Stimulated activated CD8-positive, alpha-beta memory T cell treated with anti-CD3 and anti-CD28 coated beads, Interleukin-15, amount 100 ng/mL, for 48 hours (primary cell): ENCODE measurements around the gene CARMIL3.
"Not testable (repeated sequence)": the region's sequence is repeated elsewhere in the genome, so short reads cannot be mapped to it uniquely, and the experiment has no call there.

ENCODE experiments used
- DNase-seq, 2 donors: peaks; one replicate each; pipeline ENCODE4 v3.0.0-alpha.2; 2020; ENCODE audit warnings: low read depth in 2 of 2

The CARMIL3 gene

GRCh38 chr14:24051789-24052655 is at the start of gene CARMIL3:
CARMIL3 (plus strand) TSS chr14:24052009; CDS start chr14:24052154, 145 bp downstream.
- peak; percentile 49 to 56 for DNase-seq

- DNase-seq, result not testable (repeated sequence)
These were observed 45.4 kb upstream of the CARMIL3 start for GRCh38 chr14:24006471-24006816.

- peak; percentile 45 to 56 for DNase-seq
These were observed 44.8 kb upstream of the CARMIL3 start for GRCh38 chr14:24006817-24007652.

- no peak for DNase-seq
These were observed 40.8 kb upstream of the CARMIL3 start for GRCh38 chr14:24011051-24011450.

- not testable (repeated sequence) for DNase-seq
These were observed 39.0 kb upstream of the CARMIL3 start for GRCh38 chr14:24012726-24013273.

GRCh38 chr14:24013654-24014514 is 37.9 kb upstream of the CARMIL3 start:
- no peak for DNase-seq

- DNase-seq, result not testable (repeated sequence)
These were observed 36.1 kb upstream of the CARMIL3 start for GRCh38 chr14:24015745-24016144.

GRCh38 chr14:24018978-24019377 is 32.8 kb upstream of the CARMIL3 start:
- DNase-seq, result not testable (repeated sequence)

- DNase-seq, result not testable (repeated sequence)
These were observed 31.9 kb upstream of the CARMIL3 start for GRCh38 chr14:24019944-24020343.

- DNase-seq, result not testable (repeated sequence)
These were observed 31.3 kb upstream of the CARMIL3 start for GRCh38 chr14:24020520-24020919.

- DNase-seq, result not testable (repeated sequence)
These were observed 26.8 kb upstream of the CARMIL3 start for GRCh38 chr14:24024939-24025418.

- not testable (repeated sequence) for DNase-seq
These were observed 22.1 kb upstream of the CARMIL3 start for GRCh38 chr14:24029687-24030086.

GRCh38 chr14:24031331-24031730 is 20.5 kb upstream of the CARMIL3 start:
- DNase-seq, result not testable (repeated sequence)

GRCh38 chr14:24032727-24033418 is 18.9 kb upstream of the CARMIL3 start:
- no peak for DNase-seq

GRCh38 chr14:24035769-24036168 is 16.0 kb upstream of the CARMIL3 start:
- DNase-seq, result not testable (repeated sequence)

- peak; percentile 43 to 44 for DNase-seq
These were observed 15.4 kb upstream of the CARMIL3 start for GRCh38 chr14:24036169-24036962.

GRCh38 chr14:24036963-24037657 is 14.7 kb upstream of the CARMIL3 start:
- DNase-seq, result not testable (repeated sequence)

- no peak for DNase-seq
These were observed 14.2 kb upstream of the CARMIL3 start for GRCh38 chr14:24037658-24038037.

- no peak for DNase-seq
These were observed 13.1 kb upstream of the CARMIL3 start for GRCh38 chr14:24038686-24039085.
